Ishikawa (cell line): ENCODE data around the gene BABAM2.

ENCODE experiments used
- CEBPB ChIP-seq: IDR thresholded peaks from 2 replicates; pipeline ENCODE4 v1.6.1; 2012
- CREB1 ChIP-seq: IDR thresholded peaks from 2 replicates; pipeline ENCODE4 v1.6.1; 2012; ENCODE audit warnings: low read depth
- EGR1 ChIP-seq: IDR thresholded peaks from 2 replicates; pipeline ENCODE4 v1.6.1; 2012
- EP300 ChIP-seq: IDR thresholded peaks from 2 replicates; pipeline ENCODE4 v1.6.1; 2012; ENCODE audit warnings: borderline replicate concordance
- FOXM1 ChIP-seq: IDR thresholded peaks from 2 replicates; pipeline ENCODE4 v1.6.1; 2012; ENCODE audit warnings: low read depth, borderline replicate concordance
- NFIC ChIP-seq: IDR thresholded peaks from 2 replicates; pipeline ENCODE4 v1.6.1; 2012
- RAD21 ChIP-seq: IDR thresholded peaks from 2 replicates; pipeline ENCODE4 v1.6.1; 2012; ENCODE audit warnings: low read depth
- TAF1 ChIP-seq: IDR thresholded peaks from 2 replicates; pipeline ENCODE4 v1.6.1; 2012; ENCODE audit warnings: low read depth, mild to moderate bottlenecking
- TCF12 ChIP-seq: IDR thresholded peaks from 2 replicates; pipeline ENCODE4 v1.6.1; 2012; ENCODE audit warnings: low read depth
- TEAD4 ChIP-seq: IDR thresholded peaks from 2 replicates; pipeline ENCODE4 v1.6.1; 2012
- YY1 ChIP-seq: IDR thresholded peaks from 2 replicates; pipeline ENCODE4 v1.6.1; 2012; ENCODE audit warnings: low read depth
- ZBTB7A ChIP-seq: IDR thresholded peaks from 2 replicates; pipeline ENCODE4 v1.6.1; 2012; ENCODE audit warnings: low read depth
- TF ChIP-seq, protein P1 (sequence below): IDR thresholded peaks from 2 replicates; pipeline ENCODE4 v1.6.1; 2012
- TF ChIP-seq, protein P2 (sequence below): IDR thresholded peaks from 2 replicates; pipeline ENCODE4 v1.6.1; 2012; ENCODE audit warnings: low read depth, mild to moderate bottlenecking
- TF ChIP-seq, protein P3 (sequence below): IDR thresholded peaks from 2 replicates; pipeline ENCODE4 v1.6.1; 2012

BABAM2 gene

DNA sequence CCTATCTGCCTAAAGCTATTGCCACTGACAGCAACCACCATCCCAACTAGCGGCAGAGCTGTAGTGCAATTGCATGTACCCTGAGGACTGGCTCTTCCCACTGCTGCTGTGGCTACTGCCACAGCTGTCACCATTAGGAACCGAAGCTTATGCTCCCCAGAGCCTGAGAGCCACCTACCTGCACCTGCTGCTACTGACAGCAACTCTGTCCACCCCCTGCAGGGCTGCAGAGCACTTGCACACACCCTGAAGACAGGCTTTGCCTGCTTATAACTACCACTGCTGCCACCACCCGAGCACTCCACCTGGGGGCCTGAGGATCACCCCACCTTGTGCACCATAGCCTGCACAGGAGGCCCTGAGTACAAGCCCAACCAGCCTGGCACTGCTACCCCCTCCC is 284.5 kb downstream of the BABAM2 start:
- no peak for TF ChIP-seq ZBTB7A
- no peak for TF ChIP-seq EGR1
- no peak for TF ChIP-seq CREB1
- no peak for TF ChIP-seq CEBPB
- no peak for TF ChIP-seq EP300
- no peak for TF ChIP-seq YY1
- no peak for TF ChIP-seq TEAD4
- TF ChIP-seq, protein P1, sequence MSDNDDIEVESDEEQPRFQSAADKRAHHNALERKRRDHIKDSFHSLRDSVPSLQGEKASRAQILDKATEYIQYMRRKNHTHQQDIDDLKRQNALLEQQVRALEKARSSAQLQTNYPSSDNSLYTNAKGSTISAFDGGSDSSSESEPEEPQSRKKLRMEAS: no peak
- no peak for TF ChIP-seq RAD21
- TF ChIP-seq FOXM1: no peak
- TF ChIP-seq NFIC: no peak
- no peak for TF ChIP-seq TCF12
- TF ChIP-seq TAF1: no peak
- TF ChIP-seq, protein P2, sequence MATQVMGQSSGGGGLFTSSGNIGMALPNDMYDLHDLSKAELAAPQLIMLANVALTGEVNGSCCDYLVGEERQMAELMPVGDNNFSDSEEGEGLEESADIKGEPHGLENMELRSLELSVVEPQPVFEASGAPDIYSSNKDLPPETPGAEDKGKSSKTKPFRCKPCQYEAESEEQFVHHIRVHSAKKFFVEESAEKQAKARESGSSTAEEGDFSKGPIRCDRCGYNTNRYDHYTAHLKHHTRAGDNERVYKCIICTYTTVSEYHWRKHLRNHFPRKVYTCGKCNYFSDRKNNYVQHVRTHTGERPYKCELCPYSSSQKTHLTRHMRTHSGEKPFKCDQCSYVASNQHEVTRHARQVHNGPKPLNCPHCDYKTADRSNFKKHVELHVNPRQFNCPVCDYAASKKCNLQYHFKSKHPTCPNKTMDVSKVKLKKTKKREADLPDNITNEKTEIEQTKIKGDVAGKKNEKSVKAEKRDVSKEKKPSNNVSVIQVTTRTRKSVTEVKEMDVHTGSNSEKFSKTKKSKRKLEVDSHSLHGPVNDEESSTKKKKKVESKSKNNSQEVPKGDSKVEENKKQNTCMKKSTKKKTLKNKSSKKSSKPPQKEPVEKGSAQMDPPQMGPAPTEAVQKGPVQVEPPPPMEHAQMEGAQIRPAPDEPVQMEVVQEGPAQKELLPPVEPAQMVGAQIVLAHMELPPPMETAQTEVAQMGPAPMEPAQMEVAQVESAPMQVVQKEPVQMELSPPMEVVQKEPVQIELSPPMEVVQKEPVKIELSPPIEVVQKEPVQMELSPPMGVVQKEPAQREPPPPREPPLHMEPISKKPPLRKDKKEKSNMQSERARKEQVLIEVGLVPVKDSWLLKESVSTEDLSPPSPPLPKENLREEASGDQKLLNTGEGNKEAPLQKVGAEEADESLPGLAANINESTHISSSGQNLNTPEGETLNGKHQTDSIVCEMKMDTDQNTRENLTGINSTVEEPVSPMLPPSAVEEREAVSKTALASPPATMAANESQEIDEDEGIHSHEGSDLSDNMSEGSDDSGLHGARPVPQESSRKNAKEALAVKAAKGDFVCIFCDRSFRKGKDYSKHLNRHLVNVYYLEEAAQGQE: no peak
- TF ChIP-seq, protein P3, sequence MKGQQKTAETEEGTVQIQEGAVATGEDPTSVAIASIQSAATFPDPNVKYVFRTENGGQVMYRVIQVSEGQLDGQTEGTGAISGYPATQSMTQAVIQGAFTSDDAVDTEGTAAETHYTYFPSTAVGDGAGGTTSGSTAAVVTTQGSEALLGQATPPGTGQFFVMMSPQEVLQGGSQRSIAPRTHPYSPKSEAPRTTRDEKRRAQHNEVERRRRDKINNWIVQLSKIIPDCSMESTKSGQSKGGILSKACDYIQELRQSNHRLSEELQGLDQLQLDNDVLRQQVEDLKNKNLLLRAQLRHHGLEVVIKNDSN: no peak

GRCh38 chr2:28178946-28179345 is 288.4 kb downstream of the BABAM2 start:
- no peak for TF ChIP-seq EGR1
- no peak for TF ChIP-seq CEBPB
- TF ChIP-seq, protein P1: no peak
- no peak for TF ChIP-seq FOXM1
- TF ChIP-seq CREB1: no peak
- no peak for TF ChIP-seq RAD21

DNA sequence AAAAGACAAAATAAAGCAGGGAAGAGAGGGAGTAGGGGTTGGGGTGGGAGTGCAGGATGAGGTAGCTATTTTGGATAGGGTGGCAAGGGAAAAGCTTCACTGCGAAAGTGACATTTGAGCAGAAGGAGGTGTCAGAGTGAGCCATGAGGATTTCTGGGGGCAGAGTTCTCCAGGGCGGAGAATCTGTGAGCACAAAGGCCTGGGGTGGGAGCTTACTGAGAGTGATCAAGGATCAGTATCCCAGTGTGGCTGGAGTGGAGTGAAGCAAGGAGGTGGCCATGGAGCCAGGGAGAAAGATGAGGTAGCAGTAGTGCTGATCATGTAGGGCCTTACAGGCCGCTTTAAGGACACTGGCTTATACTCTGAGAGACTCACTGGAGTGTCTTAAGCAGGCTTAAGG is 291.3 kb downstream of the BABAM2 start:
- TF ChIP-seq YY1 (no peak), ZBTB7A (no peak), EGR1 (no peak), NFIC (no peak), TEAD4 (no peak), TAF1 (no peak), CEBPB (no peak), RAD21 (no peak), FOXM1 (no peak), EP300 (no peak)
- TF ChIP-seq, protein P1: no peak
- TF ChIP-seq, protein P2: no peak
- TF ChIP-seq, protein P3: no peak

GRCh38 chr2:28182348-28182747 is 291.8 kb downstream of the BABAM2 start:
- TF ChIP-seq ZBTB7A (no peak), TCF12 (no peak), CEBPB (no peak), NFIC (no peak), TAF1 (no peak), RAD21 (no peak), EGR1 (no peak), TEAD4 (no peak), FOXM1 (no peak), EP300 (no peak), YY1 (no peak)
- TF ChIP-seq, protein P1: no peak
- TF ChIP-seq, protein P3: no peak
- TF ChIP-seq, protein P2: no peak
